ENCODE results near the gene ERRFI1.

The ERRFI1 gene

GRCh38 chr1:8017495-8018197 is 8.5 kb downstream of the ERRFI1 start:
- DNase-seq, result no peak

- no peak for DNase-seq
These were observed 9.2 kb downstream of the ERRFI1 start for GRCh38 chr1:8016895-8017241.

GRCh38 chr1:8016210-8016894 is 9.8 kb downstream of the ERRFI1 start:
- no peak for DNase-seq

GRCh38 chr1:8015809-8016165 is 10.3 kb downstream of the ERRFI1 start:
- no peak for DNase-seq

- DNase-seq, result peak; percentile 62
These were observed 10.9 kb downstream of the ERRFI1 start for GRCh38 chr1:8015036-8015808.

GRCh38 chr1:8014381-8014988 is 11.6 kb downstream of the ERRFI1 start:
- DNase-seq, result no peak

GRCh38 chr1:8013800-8014199 is 12.3 kb downstream of the ERRFI1 start:
- DNase-seq, result no peak

- no peak for DNase-seq
These were observed 12.7 kb downstream of the ERRFI1 start for GRCh38 chr1:8013399-8013798.

- no peak for DNase-seq
These were observed 13.2 kb downstream of the ERRFI1 start for GRCh38 chr1:8012955-8013354.

GRCh38 chr1:8011923-8012858 is 13.9 kb downstream of the ERRFI1 start:
- no peak for DNase-seq

GRCh38 chr1:8011016-8011415 is 15.1 kb downstream of the ERRFI1 start:
- no peak for DNase-seq

- DNase-seq, result no peak
These were observed 15.9 kb downstream of the ERRFI1 start for GRCh38 chr1:8010080-8010664.

- no peak for DNase-seq
These were observed 16.8 kb downstream of the ERRFI1 start for GRCh38 chr1:8009043-8010002.

GRCh38 chr1:8006037-8006963 is 19.8 kb downstream of the ERRFI1 start:
- no peak for DNase-seq

GRCh38 chr1:8004803-8005573 is 21.1 kb downstream of the ERRFI1 start:
- no peak for DNase-seq

GRCh38 chr1:8004113-8004802 is 21.9 kb downstream of the ERRFI1 start:
- DNase-seq, result no peak

- DNase-seq, result no peak
These were observed 22.5 kb downstream of the ERRFI1 start for GRCh38 chr1:8003438-8004112.

- DNase-seq, result no peak
These were observed 23.2 kb downstream of the ERRFI1 start for GRCh38 chr1:8002921-8003320.

Data from activated CD4-positive, alpha-beta T cell treated with anti-CD3 and anti-CD28 coated beads, Interleukin-2, amount 50 U/mL, for 16 hours (primary cell).